HG02981 (cell line): ENCODE measurements around the gene LRRC37A3.
A peak's percentile ranks its signal among the peaks of the same experiment; 100 is the strongest.
"Not testable (repeated sequence)": the region's sequence is repeated elsewhere in the genome, so short reads cannot be mapped to it uniquely, and the experiment has no call there.

Experiments
- ATAC-seq: cut with Tn5 transposase; IDR thresholded peaks from one replicate; pipeline ENCODE4 v1.9.1; 2021; ENCODE audit warnings: mild to moderate bottlenecking, moderate library complexity; ENCODE audit not compliant: unreplicated experiment

The LRRC37A3 gene

GRCh38 chr17:64837018-64837761 is 82.1 kb downstream of the LRRC37A3 start:
- ATAC-seq = peak; percentile 95

- ATAC-seq = peak; percentile 30
These were observed 82.7 kb downstream of the LRRC37A3 start for GRCh38 chr17:64836623-64837017.

- ATAC-seq = not testable (repeated sequence)
These were observed 85.2 kb downstream of the LRRC37A3 start for GRCh38 chr17:64834060-64834459.

GRCh38 chr17:64830631-64831040 is 88.6 kb downstream of the LRRC37A3 start:
- not testable (repeated sequence) for ATAC-seq

GRCh38 chr17:64829824-64830630 is 89.3 kb downstream of the LRRC37A3 start:
- ATAC-seq = not testable (repeated sequence)

- ATAC-seq = not testable (repeated sequence)
These were observed 90.2 kb downstream of the LRRC37A3 start for GRCh38 chr17:64829068-64829467.

GRCh38 chr17:64818904-64819303 is 100.4 kb downstream of the LRRC37A3 start:
- not testable (repeated sequence) for ATAC-seq

GRCh38 chr17:64815833-64816198 is 103.5 kb downstream of the LRRC37A3 start:
- ATAC-seq = not testable (repeated sequence)

GRCh38 chr17:64814993-64815832 is 104.1 kb downstream of the LRRC37A3 start:
- not testable (repeated sequence) for ATAC-seq

GRCh38 chr17:64808178-64808977 is 110.9 kb downstream of the LRRC37A3 start:
- ATAC-seq = peak; percentile 89
